NB4 (cell line): ENCODE results near the gene LIFR.

Experiments used
- CTCF ChIP-seq: IDR thresholded peaks from one replicate; pipeline ENCODE4 v1.5.1; 2012; ENCODE audit warnings: low read depth, low read length
- MAX ChIP-seq: IDR thresholded peaks from 2 replicates; pipeline ENCODE4 v1.6.1; 2011; ENCODE audit warnings: low read depth, low read length
- POLR2A ChIP-seq: IDR thresholded peaks from 2 replicates; pipeline ENCODE4 v1.6.1; 2011; ENCODE audit warnings: mild to moderate bottlenecking; ENCODE audit not compliant: insufficient read length; ENCODE audit errors: extremely low read depth

GRCh38 chr5:38447056-38447455, 109.4 kb downstream of the LIFR start:
- TF ChIP-seq CTCF (no peak), MAX (no peak), POLR2A (no peak)
